Measurements from ENCODE around the gene LRTM2. TPM values are rescaled to one million over a fixed set of nuclear protein-coding genes. Genes with fewer than 3 reads are reported as not detected.

Gene LRTM2
- total RNA-seq, 2 experiments from 2014 or later: not detected

GRCh38 chr12:1883513-1883912 lies 63.1 kb downstream of the LRTM2 start:
- no peak overlapping the region for H3K4me3 Mint-ChIP-seq
- POLR2A ChIA-PET: no interaction called here
- no peak for DNase-seq
- H3K27me3 Mint-ChIP-seq: peaks cover 8% of the 10 kb centered on the region
- H3K4me1 Mint-ChIP-seq: no peaks in the 10 kb centered on the region
- CTCF ChIA-PET: no interaction called here
- intact Hi-C loops (cut with DNase I, micrococcal nuclease): no loop called here
- no peak for ATAC-seq
- H3K9me3 Mint-ChIP-seq (ENCODE audit: low read depth): no peaks in the 10 kb centered on the region
- peak overlapping the region; percentile 27 for H3K27ac Mint-ChIP-seq
- no peaks in the 10 kb centered on the region for H3K36me3 Mint-ChIP-seq (ENCODE audit: low read depth)

DNA sequence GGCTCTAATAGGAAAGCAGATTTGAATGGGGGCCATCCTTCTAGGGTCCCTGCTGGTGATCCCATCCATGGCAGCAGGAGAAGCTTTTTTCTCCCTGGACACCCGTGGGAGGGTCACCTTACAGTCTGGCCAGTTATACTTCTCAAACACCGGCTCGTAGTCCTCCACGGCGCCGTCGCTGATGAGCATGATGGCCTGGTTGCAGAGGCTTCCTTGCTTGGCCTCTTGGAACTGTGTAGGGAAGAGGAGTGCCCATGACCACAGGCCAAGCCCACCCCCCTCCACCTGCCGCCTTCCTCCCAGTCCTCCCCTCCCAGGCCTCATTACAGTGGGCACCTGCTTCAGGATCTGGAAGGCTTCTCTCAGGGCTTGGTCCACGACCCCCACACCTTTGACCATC lies 64.3 kb downstream of the LRTM2 start:
- Mint-ChIP-seq H3K4me1 (no peaks in the 10 kb centered on the region), H3K27ac (no peak overlapping the region), H3K36me3 (ENCODE audit: low read depth) (no peaks in the 10 kb centered on the region), H3K4me3 (no peak overlapping the region), H3K9me3 (ENCODE audit: low read depth) (no peaks in the 10 kb centered on the region), H3K27me3 (peaks cover 13% of the 10 kb centered on the region)
- DNase-seq (no peak), ATAC-seq (no peak)
- POLR2A ChIA-PET: no interaction called here
- CTCF ChIA-PET: no interaction called here
- intact Hi-C loops (cut with DNase I, micrococcal nuclease): no loop called here

DNA sequence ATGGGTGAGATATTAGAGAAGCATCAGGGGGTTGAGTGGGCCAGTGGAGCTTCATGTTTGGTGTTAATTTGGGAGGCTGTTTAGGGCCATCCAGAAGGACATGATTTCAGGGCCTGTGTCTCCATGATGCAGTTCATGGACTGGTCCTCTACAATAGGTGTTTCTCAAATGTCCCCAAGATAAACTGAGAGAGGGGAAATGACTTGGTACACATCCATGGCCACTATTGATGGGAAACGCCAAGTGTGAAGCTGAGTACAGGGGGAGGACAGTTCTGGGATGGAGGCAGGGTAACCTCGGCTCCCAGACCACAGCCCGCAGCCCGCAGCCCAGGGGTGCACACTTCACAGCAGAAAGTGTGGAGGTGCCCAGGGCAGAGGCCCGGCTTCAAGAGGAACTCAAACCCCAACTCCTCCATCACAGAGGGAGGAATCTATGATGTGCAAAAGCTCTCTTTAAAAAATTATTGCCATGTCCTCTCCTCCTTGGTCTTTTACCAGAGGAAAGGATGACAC lies 64.8 kb downstream of the LRTM2 start:
- DNase-seq (no peak), ATAC-seq (no peak)
- H3K27ac Mint-ChIP-seq: no peak overlapping the region
- ChIA-PET POLR2A (no interaction called here), CTCF (no interaction called here)
- intact Hi-C loops (cut with DNase I, micrococcal nuclease): no loop called here
- H3K36me3 Mint-ChIP-seq (ENCODE audit: low read depth): no peaks in the 10 kb centered on the region
- H3K4me3 Mint-ChIP-seq: no peak overlapping the region
- H3K27me3 Mint-ChIP-seq: peaks cover 13% of the 10 kb centered on the region
- H3K4me1 Mint-ChIP-seq: no peaks in the 10 kb centered on the region
- no peaks in the 10 kb centered on the region for H3K9me3 Mint-ChIP-seq (ENCODE audit: low read depth)

DNA sequence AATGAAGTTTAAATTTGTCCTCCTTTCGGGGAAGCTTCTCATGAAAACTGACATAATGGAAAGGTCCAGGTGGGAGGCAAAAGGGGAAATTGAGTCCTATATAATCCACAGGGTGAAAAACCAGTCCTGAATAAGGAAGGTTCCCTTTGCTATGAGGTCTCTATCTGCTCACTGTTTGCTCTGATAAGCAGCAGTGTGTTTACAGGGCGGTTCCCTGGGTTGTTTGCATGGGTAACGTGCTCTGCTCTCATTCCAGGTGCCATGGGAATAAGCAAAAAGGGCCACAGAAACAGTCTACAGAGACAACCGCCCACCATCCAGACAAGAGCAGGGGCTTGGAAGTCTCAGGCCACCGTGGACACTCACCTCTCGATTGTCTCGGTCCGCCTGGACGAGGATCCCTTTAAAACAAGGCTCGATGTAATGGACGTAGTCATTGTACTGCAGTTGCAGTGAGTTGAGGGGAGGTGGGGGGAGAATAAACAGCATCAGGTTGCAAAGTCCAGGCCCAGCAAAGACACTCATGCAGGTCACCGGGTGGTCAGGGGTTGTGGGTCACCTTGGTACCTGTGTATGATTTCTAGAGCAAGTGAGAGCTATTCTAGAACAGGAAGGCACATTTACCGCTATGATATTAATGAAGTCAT lies 65.4 kb downstream of the LRTM2 start:
- POLR2A ChIA-PET: no interaction called here
- Mint-ChIP-seq H3K9me3 (ENCODE audit: low read depth) (no peaks in the 10 kb centered on the region), H3K36me3 (ENCODE audit: low read depth) (no peaks in the 10 kb centered on the region), H3K4me1 (no peaks in the 10 kb centered on the region), H3K27ac (no peak overlapping the region), H3K27me3 (peaks cover 13% of the 10 kb centered on the region), H3K4me3 (no peak overlapping the region)
- ATAC-seq: no peak
- CTCF ChIA-PET: interaction anchor here (1.9 kb wide), 1 partner anchor 54 kb away, joined by 5 read pairs; no protein-coding TSS in a partner anchor
- no peak for DNase-seq
- intact Hi-C loops (cut with DNase I, micrococcal nuclease): no loop called here

Other genes with a start within 250 kb of the LRTM2 start
- 10 to 100 TPM; 17.0 to 17.8 TPM for gene FBXL14, start 226.0 kb upstream of the LRTM2 start, total RNA-seq
- not detected for gene WNT5B, start 191.3 kb upstream of the LRTM2 start, total RNA-seq
- gene ADIPOR2, start 129.5 kb upstream of the LRTM2 start, total RNA-seq: 10 to 100 TPM; 51.7 to 52.6 TPM
- 1 to 10 TPM; 5.5 to 7.2 TPM for gene CACNA2D4, start 98.1 kb downstream of the LRTM2 start, total RNA-seq
- gene DCP1B, start 183.9 kb downstream of the LRTM2 start, total RNA-seq: 10 to 100 TPM; 14.5 to 16.1 TPM
- under 1 TPM; 0.11 TPM for gene CACNA1C, start 232.4 kb downstream of the LRTM2 start, total RNA-seq